C4-2B (cell line): Measurements from ENCODE around the gene NLRC3.

ENCODE experiments used
- H3K27ac ChIP-seq: fragments of 450-650 bp; 2 replicates; pipeline ENCODE4 v1.5.1; 2017
- CTCF ChIP-seq: fragments of 450-650 bp; conservative IDR thresholded peaks from 2 replicates; pipeline ENCODE4 v1.5.1; 2017; ENCODE audit warnings: mild to moderate bottlenecking
- ZFX ChIP-seq: fragments of 450-650 bp; IDR thresholded peaks from 2 replicates; pipeline ENCODE4 v1.6.1; 2017

NLRC3 gene

DNA sequence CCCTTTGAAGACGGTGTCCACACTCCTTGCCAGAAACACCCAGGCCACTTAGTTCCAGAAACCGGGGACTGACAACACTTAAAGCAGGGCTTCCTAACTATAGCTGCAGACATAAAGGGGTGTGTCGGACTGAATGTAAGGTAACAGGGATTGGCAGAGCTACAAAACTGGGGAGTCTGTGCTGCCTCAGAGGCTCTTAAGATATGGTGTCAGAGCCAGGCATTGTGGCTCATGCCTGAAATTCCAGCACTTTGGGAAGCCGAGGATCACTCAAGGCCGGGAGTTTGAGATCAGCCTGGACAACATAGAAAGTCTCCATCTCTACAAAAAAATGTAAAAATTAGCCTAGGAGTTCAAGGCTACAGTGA, 14.2 kb upstream of the NLRC3 start:
- H3K27ac ChIP-seq, result no peak overlapping the region
- TF ChIP-seq CTCF, result no peak
- no peak for TF ChIP-seq ZFX

DNA sequence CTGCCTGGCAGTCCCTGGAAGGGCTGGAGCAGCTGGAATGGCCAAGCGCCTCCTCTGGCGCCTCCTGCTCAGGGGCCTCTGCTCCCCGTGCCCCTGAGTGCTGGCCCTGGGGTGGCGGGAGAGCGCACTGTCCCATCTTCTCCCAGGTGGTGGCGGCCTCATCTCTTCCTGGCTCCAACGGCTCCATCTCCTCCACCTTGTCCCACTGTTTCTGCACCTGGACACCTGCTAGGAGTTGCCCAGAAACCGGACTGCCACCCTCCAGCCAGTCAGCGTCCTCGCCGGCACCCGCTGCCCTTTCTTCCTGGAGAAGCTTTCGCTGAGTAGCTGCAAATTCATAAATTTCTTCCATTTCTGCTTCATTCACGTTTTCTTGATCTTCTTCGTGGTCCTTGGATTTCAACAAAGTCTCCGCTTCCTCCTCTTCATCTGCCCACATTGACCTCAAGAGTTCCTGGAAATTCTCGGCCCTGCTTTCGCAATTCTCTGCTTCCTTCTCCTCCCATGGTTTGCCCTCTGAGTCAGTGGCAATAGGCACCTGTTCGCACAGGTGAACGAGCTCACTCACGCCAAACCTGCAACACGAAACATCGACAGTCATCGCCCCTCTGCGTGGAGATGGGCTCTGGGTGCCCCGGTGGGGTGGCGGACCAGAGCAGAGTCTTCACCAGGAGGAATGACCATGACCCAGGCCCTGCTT, 13.7 kb upstream of the NLRC3 start:
- TF ChIP-seq CTCF (no peak), ZFX (no peak)

DNA sequence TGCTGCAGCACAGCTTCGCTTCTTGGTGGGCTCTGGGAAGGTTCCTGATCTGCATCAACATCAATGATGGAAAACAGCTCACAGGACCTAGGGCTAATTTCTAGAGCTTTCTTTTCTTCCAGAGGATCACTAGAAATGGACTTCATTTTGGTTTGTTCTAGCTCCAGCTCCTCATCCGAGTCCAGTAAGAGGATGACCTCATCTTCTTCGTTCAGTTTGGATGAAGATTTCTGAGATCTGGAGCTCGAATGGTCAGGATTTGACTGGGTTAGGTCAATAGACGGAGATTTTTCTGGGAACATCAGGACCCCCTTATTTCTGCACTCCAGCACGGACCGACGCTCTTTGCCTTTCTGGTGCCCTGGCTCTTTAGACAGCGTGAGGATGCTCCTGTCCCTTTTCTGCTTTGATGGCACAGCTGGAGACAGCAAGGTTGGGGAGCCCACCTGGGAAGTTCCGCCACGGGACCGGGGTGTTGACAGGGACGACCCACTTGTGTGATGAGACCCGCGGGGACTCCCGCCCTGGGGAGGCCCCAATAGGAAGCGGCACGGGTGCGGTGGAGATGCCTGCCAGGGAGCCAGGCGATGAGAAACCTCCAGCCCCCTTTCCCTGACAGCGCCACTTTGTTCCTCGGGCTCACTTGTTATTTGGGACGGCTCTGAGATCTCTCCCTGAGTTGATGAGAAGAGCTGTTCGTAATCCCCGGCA, 12.9 kb upstream of the NLRC3 start:
- TF ChIP-seq ZFX, result no peak
- no peak for TF ChIP-seq CTCF
- no peak overlapping the region for H3K27ac ChIP-seq

More for the DNA sequence above, 13.7 kb upstream of the NLRC3 start:
- H3K27ac ChIP-seq, result no peak overlapping the region

- H3K27ac ChIP-seq, result no peak overlapping the region
- no peak for TF ChIP-seq ZFX
- no peak for TF ChIP-seq CTCF
Observed at GRCh38 chr16:3589441-3589921, 12.3 kb upstream of the NLRC3 start.

GRCh38 chr16:3589001-3589400, 11.8 kb upstream of the NLRC3 start:
- TF ChIP-seq ZFX (no peak), CTCF (no peak)
- H3K27ac ChIP-seq, result no peak overlapping the region

GRCh38 chr16:3587547-3588110, 10.4 kb upstream of the NLRC3 start:
- TF ChIP-seq ZFX, result no peak
- TF ChIP-seq CTCF, result no peak
- no peak overlapping the region for H3K27ac ChIP-seq

DNA sequence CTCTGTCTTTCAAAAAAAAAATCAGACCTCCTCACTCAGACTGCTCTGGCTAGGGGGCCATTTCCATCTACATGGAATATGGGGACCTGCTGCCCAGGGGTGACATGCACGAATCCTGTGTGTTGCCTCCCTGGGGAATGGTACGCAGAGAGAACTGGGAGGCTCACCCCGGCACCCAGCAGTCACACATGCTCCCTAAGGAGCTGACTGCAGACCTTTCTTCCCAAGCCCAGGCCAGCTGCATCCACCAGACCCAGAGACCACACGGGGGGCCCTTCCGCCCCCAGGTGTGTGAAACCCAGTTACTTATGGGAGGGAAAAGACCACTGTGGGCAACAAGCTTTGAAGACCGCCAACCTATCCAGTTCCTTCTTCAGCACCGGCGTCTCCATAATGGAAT, 7.2 kb upstream of the NLRC3 start:
- TF ChIP-seq CTCF (no peak), ZFX (no peak)
- no peak overlapping the region for H3K27ac ChIP-seq
